ENCODE data around the gene GXYLT2.

Gene GXYLT2

GRCh38 chr3:72888546-72889309 lies 882 bp downstream of the GXYLT2 start:
- no peak for TF ChIP-seq CTCF (IDR thresholded peaks at IDR 0.05; ENCODE audit: low read length, missing control alignments)
- peak overlapping the region; percentile 79 for H3K4me3 ChIP-seq (replicated peaks; ENCODE audit: low read depth, low read length)
- DNase-seq (ENCODE audit: low read depth): peak; percentile 46

GRCh38 chr3:72889310-72890165 lies 1.7 kb downstream of the GXYLT2 start:
- DNase-seq (ENCODE audit: low read depth): no peak
- H3K4me3 ChIP-seq (replicated peaks; ENCODE audit: low read depth, low read length): peak overlapping the region; percentile 79
- TF ChIP-seq CTCF (IDR thresholded peaks at IDR 0.05; ENCODE audit: low read length, missing control alignments): no peak

- peak overlapping the region; percentile 79 for H3K4me3 ChIP-seq (replicated peaks; ENCODE audit: low read depth, low read length)
- no peak for TF ChIP-seq CTCF (IDR thresholded peaks at IDR 0.05; ENCODE audit: low read length, missing control alignments)
- DNase-seq (ENCODE audit: low read depth): peak; percentile 16
Observed at GRCh38 chr3:72890166-72890925, 2.5 kb downstream of the GXYLT2 start.

GRCh38 chr3:72891053-72891855 lies 3.4 kb downstream of the GXYLT2 start:
- peak; percentile 18 for TF ChIP-seq CTCF (IDR thresholded peaks at IDR 0.05; ENCODE audit: low read length, missing control alignments)
- H3K4me3 ChIP-seq (replicated peaks; ENCODE audit: low read depth, low read length): peak overlapping the region; percentile 79
- peak; percentile 98 for DNase-seq (ENCODE audit: low read depth)

GRCh38 chr3:72892081-72892775 lies 4.4 kb downstream of the GXYLT2 start:
- DNase-seq (ENCODE audit: low read depth): peak; percentile 95
- TF ChIP-seq CTCF (IDR thresholded peaks at IDR 0.05; ENCODE audit: low read length, missing control alignments): no peak
- peak overlapping the region; percentile 79 for H3K4me3 ChIP-seq (replicated peaks; ENCODE audit: low read depth, low read length)

Measured in fibroblast of pulmonary artery (primary cell).